HG02678 (cell line): ENCODE data around the gene SFTA2.
"Not testable (repeated sequence)": the region's sequence is repeated elsewhere in the genome, so short reads cannot be mapped to it uniquely, and the experiment has no call there.

Experiments used
- ATAC-seq: cut with Tn5 transposase; IDR thresholded peaks from one replicate; pipeline ENCODE4 v1.9.1; 2021; ENCODE audit warnings: mild to moderate bottlenecking, moderate library complexity; ENCODE audit not compliant: unreplicated experiment

Gene SFTA2

DNA sequence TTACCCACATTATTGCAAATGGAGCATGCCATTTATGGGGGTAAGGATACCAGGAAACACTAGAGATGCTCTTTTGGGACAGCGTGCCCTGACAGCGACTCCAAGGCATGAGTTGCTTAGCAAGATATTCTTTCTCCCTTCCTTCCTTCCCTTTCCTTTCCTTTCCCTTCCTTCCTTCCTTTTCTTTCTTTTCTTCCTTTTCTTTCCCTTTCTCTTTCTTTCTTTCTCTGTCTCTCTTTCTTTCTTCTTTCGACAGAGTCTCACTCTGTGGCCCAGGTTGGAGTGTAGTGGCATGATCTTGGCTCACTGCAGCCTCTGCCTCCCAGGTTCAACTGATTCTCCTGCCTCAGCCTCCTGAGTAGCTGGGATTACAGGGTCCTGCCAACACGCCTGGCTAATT lies 12.1 kb upstream of the SFTA2 start:
- ATAC-seq, result no peak

DNA sequence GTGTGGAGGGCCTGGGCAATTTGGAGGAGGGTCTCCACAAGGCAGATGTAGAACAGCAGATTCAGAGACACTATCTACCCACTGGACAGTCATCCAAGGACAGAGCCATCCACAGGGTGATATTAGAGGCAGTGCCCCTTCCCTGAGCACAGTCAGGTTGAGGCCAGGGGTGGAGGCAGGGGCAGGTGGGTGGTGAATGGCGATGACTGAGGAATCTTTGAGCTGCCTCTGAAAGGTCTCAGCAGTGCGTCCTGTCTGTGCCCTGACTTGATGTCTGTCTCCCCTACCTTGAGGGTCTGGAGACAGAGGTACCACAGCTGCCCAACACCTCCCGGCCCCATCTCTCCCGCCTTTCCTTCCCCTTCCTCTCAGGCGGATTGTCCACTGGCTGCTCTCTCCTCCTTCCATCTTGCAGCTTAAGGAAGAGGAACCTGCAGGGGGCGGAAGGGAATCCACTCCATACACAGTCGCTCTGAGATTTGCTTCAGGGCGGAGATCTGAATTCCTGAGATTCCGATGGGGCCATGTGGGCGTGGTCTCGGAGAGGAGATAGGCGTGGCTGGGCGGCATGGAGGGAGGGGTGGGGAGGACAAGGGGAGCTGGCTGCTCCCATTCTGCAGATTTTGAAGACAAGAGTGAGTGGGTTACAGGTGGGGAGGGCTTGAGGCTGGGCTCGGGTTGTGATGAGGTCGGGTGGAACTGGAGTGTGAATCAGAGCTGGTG lies 10.5 kb upstream of the SFTA2 start:
- no peak for ATAC-seq

- no peak for ATAC-seq
Measured at GRCh38 chr6:30940361-30940986, 8.5 kb upstream of the SFTA2 start, which contains the start of gene MUCL3. Gene MUCL3, plus strand, starts transcription at chr6:30940973. Its CDS starts 27 bp downstream, at chr6:30941000.

- no peak for ATAC-seq
Measured at GRCh38 chr6:30939473-30939872, 7.5 kb upstream of the SFTA2 start.

DNA sequence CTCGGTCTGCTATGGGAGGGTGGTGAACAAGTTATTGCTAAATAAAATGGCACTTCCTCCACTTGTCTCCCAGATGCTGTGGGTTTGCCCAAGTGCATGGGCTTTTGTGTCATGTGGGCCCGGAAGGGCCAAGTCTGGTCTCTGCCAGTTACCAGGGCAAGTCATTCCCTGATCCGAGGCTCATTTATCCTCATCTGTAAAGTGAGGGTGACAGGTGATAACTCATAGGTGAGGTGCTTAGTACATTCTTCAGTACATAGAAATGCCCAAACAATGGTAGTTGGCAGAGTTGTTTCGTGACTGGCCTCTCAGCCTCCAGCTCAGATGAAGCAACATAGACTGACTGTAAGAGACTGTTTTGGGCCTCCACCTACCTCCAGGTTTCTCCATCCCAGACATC lies 6.8 kb upstream of the SFTA2 start:
- ATAC-seq, result no peak

GRCh38 chr6:30937265-30937664 lies 5.3 kb upstream of the SFTA2 start:
- ATAC-seq, result no peak

DNA sequence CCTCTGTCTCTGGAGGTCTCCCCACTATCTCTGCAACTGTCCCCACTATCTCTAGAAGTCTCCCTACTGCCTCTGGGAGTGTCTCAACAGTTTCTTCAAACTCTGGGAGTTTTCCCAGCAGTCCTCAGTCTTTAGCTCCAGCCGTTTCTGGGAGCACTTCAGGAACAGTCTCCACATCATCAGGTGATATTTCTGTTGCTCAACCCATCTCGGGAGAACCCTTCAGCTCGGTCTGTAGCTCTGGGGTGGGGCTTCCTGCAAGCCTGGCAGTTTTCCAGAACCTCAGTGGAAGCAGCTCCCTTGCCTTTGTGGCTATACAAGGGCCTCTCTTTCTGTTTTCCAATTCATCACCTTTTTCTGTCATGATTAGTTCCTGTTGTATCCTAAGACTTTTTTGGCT lies 3.0 kb upstream of the SFTA2 start:
- ATAC-seq, result no peak

DNA sequence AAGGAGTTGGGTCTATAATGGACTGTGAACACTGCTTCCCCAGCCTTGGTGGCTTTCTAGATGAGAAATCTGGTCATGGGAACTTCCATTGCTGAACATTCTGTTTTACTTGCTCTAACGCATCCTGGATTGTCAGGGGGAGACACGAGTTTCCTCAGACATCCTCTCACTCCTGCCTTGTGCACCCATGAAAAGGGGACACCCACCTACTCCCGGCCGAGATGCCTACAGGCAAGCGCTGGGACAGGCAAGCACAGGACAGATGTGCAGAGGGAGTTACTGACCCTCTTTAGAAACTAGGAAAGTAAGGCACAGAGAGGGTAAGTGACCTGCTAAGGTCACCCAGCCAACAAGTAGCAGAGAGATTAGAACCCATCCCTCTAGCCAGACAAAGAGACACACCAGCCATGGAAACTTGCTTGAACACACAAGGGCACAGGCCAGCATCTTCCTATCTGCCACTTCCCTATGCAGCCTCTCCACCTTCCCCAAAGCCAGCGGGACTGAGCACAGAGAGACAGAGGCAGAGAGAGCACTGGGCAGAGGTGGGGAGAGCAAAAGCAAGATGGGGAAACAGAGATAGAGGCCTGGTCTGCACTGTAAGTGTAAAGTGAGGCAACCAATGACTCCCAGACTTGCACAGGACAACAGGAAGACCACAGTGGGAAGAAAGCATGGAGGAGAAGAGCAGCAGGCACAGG lies 845 bp upstream of the SFTA2 start:
- no peak for ATAC-seq

DNA sequence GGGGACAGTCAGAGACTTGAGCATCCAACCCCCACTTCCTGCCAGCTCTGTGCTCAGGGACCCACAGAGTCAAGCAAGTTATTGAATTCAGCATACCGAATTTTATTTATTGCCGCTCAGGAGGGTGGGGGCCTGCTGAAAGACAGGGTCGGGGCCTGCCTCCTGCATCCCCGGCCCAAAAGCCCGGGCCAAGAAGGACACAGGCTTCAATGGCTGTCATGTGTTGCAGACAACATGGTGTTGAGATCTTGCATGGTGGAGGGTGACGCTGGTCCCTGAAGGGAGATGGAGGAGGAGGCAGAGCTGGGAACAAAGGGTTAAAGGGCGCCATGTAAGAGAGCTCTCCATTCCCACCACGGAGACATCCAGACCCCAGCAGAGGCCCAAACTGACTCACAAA lies 698 bp downstream of the SFTA2 start:
- ATAC-seq, result no peak

GRCh38 chr6:30930506-30930905 lies 1.5 kb downstream of the SFTA2 start:
- no peak for ATAC-seq

GRCh38 chr6:30928677-30929076 lies 3.3 kb downstream of the SFTA2 start:
- no peak for ATAC-seq

GRCh38 chr6:30927080-30927479 lies 4.9 kb downstream of the SFTA2 start:
- ATAC-seq, result not testable (repeated sequence)

- no peak for ATAC-seq
Measured at GRCh38 chr6:30926644-30927043, 5.3 kb downstream of the SFTA2 start.

DNA sequence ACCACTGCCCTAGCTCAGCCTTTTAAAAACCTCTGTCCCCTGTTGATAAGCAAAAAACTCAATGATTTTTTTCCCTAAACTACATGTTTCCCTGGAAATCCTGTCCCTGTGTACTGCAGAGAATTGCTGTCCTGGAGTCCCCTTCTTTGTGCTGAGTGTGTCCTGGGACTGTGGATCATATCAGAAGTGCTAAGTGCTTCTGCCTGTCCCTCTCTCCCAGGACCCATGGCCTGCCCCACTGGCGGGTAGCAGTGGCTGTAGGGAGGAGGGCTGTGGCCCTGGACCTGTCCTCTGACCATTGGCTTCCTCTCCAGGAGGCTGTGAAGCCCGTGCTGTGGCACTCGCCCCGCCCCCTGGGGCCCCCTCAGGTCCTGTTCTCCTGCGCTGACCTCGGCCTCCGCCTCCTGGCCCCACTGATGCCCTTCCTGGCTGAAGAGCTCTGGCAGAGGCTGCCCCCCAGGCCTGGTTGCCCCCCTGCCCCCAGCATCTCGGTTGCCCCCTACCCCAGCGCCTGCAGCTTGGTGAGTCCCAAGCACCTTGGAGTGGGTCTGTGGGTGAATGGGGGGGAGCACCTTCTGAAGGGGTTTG lies 7.8 kb downstream of the SFTA2 start:
- ATAC-seq, result not testable (repeated sequence)

DNA sequence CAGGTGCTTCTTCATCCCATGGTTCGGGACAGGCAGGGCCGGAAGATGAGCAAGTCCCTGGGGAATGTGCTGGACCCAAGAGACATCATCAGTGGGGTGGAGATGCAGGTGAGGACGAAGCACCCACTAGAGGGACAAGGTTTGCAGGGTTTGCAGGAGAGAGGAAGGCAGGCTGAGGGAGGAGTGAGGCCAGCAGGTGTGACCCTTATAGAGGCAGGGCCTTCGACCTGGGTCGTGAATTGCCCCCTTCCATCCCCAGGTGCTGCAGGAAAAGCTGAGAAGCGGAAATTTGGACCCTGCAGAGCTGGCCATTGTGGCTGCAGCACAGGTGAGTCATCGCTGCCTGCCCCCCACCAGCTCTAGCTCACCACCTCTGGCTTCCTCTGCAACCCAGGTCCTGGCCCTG lies 9.5 kb downstream of the SFTA2 start:
- no peak for ATAC-seq

DNA sequence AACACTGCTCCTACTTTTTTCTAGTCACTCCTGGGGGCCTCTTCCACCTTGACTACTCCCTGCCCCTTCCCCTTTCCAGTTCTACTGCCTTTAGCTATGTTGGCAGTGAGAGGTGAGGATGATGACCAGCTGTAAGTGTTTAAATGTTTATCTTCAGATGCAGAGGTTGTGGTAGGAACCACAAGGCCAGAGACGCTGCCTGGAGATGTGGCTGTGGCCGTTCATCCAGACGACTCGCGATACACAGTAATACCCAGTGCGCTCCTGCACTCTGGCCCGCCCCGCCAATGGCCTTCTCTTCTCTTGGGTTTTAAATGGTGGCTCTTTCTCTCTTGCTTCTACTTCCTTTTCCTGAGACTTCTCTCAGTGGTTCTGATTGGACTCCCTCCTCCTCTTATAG lies 13.3 kb downstream of the SFTA2 start:
- no peak for ATAC-seq

GRCh38 chr6:30917487-30917886 lies 14.5 kb downstream of the SFTA2 start:
- ATAC-seq, result no peak

DNA sequence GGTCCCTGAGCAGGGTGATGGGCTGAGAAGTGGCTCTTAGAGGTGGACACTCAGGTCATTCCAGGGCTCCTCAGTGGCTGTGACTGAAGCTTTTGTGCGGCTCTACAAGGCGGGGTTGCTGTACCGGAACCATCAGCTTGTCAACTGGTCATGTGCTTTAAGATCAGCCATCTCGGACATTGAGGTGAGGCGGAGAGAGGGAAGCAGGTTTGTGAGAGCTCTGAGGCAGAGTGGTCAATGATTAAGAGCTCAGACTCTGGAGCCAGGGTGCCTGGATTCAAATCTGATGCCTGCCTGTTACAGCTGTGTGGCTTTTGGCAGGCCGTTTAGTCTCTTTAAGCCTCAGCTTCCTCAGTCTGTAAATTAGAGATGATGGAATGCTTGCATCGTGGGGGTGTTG lies 14.9 kb downstream of the SFTA2 start:
- ATAC-seq, result no peak

DNA sequence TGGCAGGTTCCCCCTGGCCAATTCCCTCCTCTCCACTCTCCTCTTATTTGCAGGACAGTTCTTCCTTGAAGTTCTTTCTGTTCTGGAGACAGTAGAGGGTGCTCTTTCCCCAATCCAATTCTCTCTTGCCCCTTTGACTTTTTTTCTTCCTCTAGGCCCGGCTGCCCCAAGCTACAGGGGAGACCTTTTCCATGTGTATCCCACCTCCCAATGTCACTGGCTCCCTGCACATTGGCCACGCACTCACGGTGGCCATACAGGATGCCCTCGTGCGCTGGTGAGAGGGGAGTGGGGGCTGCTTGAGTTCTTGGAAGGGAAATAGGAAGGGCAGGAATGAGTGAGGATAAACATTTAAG lies 16.4 kb downstream of the SFTA2 start:
- ATAC-seq, result no peak

- ATAC-seq, result no peak
Measured at GRCh38 chr6:30914854-30915590, 16.9 kb downstream of the SFTA2 start.
